OCI-LY1 (cell line): ENCODE results near the gene C1QL3.

Experiments
- H2AFZ ChIP-seq: fragments of 200-600 bp; sonication (generic), shearing (Covaris generic); 2 replicates; pipeline ENCODE4 v1.6.0; 2014; ENCODE audit warnings: antibody characterized with exemption, mild to moderate bottlenecking, low read length
- H3F3A ChIP-seq: fragments of 200-600 bp; sonication (generic), shearing (Covaris generic); 2 replicates; pipeline ENCODE4 v1.6.0; 2014; ENCODE audit warnings: mild to moderate bottlenecking, antibody characterized with exemption, low read length, moderate library complexity; ENCODE audit not compliant: insufficient read depth
- H3K27ac ChIP-seq: fragments of 200-600 bp; sonication (generic); 2 replicates; pipeline ENCODE4 v1.5.1; 2014; ENCODE audit warnings: low read length, mixed run types, mild to moderate bottlenecking, low read depth; ENCODE audit not compliant: poor library complexity, severe bottlenecking
- H3K27me3 ChIP-seq: fragments of 200-600 bp; sonication (generic); 2 replicates; pipeline ENCODE4 v1.6.0; 2014; ENCODE audit warnings: antibody characterized with exemption, mild to moderate bottlenecking, low read length, moderate library complexity; ENCODE audit not compliant: insufficient read depth
- H3K36me3 ChIP-seq: fragments of 200-600 bp; sonication (generic); 2 replicates; pipeline ENCODE4 v1.6.1; 2014; ENCODE audit warnings: mild to moderate bottlenecking, antibody characterized with exemption, low read length, moderate library complexity, mixed read lengths; ENCODE audit not compliant: insufficient read depth
- H3K4me1 ChIP-seq: fragments of 200-600 bp; sonication (generic); 2 replicates; pipeline ENCODE4 v1.5.1; 2014; ENCODE audit warnings: mild to moderate bottlenecking, low read length, moderate library complexity; ENCODE audit not compliant: insufficient read depth, severe bottlenecking
- H3K4me2 ChIP-seq: fragments of 200-600 bp; sonication (generic), shearing (Covaris generic); 2 replicates; pipeline ENCODE4 v1.6.1; 2014; ENCODE audit warnings: low read length
- H3K4me3 ChIP-seq: fragments of 200-600 bp; sonication (generic); 2 replicates; pipeline ENCODE4 v1.5.1; 2014; ENCODE audit warnings: low read length, low read depth, mild to moderate bottlenecking, mixed read lengths; ENCODE audit not compliant: poor library complexity, severe bottlenecking
- H3K79me2 ChIP-seq: fragments of 200-600 bp; shearing (Covaris generic); 2 replicates; pipeline ENCODE4 v1.6.1; 2016; ENCODE audit warnings: mixed run types, low read length, mixed read lengths; ENCODE audit not compliant: insufficient read depth
- H3K9ac ChIP-seq: fragments of 200-600 bp; sonication (generic), shearing (Covaris generic); 2 replicates; pipeline ENCODE4 v1.6.1; 2014; ENCODE audit warnings: mild to moderate bottlenecking, low read length, mixed read lengths
- H3K9me2 ChIP-seq: fragments of 200-600 bp; sonication (generic), shearing (Covaris generic); 2 replicates; pipeline ENCODE4 v1.6.1; 2014; ENCODE audit warnings: low read depth, mild to moderate bottlenecking, low read length, mixed read lengths
- H3K9me3 ChIP-seq: fragments of 200-600 bp; shearing (Covaris generic); 2 replicates; pipeline ENCODE4 v1.6.1; 2014; ENCODE audit warnings: low read length, mixed read lengths
- H4K20me1 ChIP-seq: fragments of 200-600 bp; sonication (generic), shearing (Covaris generic); 2 replicates; pipeline ENCODE4 v1.6.0; 2016; ENCODE audit warnings: mild to moderate bottlenecking, low read length; ENCODE audit not compliant: insufficient read depth
- EZH2 ChIP-seq: fragments of 200-600 bp; sonication (generic), shearing (Covaris generic); IDR thresholded peaks from 2 replicates; pipeline ENCODE4 v1.8.0; 2017; ENCODE audit warnings: borderline replicate concordance, mixed run types, mild to moderate bottlenecking, antibody characterized with exemption, low read length, moderate library complexity, mixed read lengths
- TF ChIP-seq, protein P1 (sequence below): fragments of 200-600 bp; sonication (generic), shearing (Covaris generic); IDR thresholded peaks from 2 replicates; pipeline ENCODE4 v1.5.1; 2017; ENCODE audit warnings: mild to moderate bottlenecking, antibody characterized with exemption, low read length, moderate library complexity, mixed read lengths

C1QL3 gene

DNA sequence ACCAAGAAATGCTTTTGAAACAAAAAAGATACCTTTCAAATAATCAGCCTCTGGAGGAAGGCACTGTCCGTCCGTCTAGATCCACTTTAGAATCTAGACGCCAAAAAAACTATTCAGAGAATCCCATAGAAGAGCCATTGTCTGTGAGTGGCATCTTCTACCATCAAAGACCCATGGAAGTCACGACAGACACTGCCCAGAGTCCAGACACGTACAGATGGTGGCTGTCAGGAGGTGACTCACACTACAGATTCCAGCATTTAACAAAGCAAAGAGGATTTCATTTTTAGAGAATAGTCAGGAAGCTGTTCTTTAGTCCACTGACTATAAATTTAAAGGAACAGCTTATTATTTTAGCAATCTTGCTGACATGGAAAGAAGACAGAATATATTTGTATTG is 11.7 kb downstream of the C1QL3 start:
- H3K27me3 ChIP-seq = no peaks in the 10 kb centered on the region
- no peak for TF ChIP-seq EZH2
- TF ChIP-seq, protein P1, sequence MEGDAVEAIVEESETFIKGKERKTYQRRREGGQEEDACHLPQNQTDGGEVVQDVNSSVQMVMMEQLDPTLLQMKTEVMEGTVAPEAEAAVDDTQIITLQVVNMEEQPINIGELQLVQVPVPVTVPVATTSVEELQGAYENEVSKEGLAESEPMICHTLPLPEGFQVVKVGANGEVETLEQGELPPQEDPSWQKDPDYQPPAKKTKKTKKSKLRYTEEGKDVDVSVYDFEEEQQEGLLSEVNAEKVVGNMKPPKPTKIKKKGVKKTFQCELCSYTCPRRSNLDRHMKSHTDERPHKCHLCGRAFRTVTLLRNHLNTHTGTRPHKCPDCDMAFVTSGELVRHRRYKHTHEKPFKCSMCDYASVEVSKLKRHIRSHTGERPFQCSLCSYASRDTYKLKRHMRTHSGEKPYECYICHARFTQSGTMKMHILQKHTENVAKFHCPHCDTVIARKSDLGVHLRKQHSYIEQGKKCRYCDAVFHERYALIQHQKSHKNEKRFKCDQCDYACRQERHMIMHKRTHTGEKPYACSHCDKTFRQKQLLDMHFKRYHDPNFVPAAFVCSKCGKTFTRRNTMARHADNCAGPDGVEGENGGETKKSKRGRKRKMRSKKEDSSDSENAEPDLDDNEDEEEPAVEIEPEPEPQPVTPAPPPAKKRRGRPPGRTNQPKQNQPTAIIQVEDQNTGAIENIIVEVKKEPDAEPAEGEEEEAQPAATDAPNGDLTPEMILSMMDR = no peak
- H3K9me2 ChIP-seq = no peaks in the 10 kb centered on the region
- no peak overlapping the region for H3K4me2 ChIP-seq
- no peak overlapping the region for H2AFZ ChIP-seq
- H3K9ac ChIP-seq = no peak overlapping the region
- H3K4me1 ChIP-seq = no peaks in the 10 kb centered on the region
- no peaks in the 10 kb centered on the region for H3K79me2 ChIP-seq
- no peaks in the 10 kb centered on the region for H3F3A ChIP-seq
- no peak overlapping the region for H3K27ac ChIP-seq
- H3K9me3 ChIP-seq = no peaks in the 10 kb centered on the region
- no peaks in the 10 kb centered on the region for H4K20me1 ChIP-seq
- H3K36me3 ChIP-seq = peaks cover 6% of the 10 kb centered on the region; the same call in 1 of the 2 replicates
- H3K4me3 ChIP-seq = no peak overlapping the region

DNA sequence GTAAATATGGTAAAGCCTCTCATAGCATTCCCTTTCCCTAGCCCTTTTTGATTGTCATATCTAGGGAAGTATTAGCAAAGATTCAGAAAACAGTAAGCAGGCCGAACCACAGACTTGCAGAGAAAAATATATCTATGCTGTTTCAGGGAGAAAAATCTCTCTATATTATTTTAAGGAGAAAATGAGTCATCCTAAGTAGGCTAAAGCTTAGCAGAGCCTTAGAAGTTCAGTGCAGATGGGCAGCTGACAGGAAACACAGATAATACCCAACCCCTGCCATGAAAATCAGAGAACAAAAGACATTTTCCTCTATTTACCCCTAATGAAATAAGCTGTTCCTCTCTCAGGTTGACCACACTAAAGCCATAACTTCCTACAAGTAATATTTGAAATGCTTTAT is 16.5 kb downstream of the C1QL3 start:
- Histone ChIP-seq H3K4me3 (no peak overlapping the region), H3F3A (no peaks in the 10 kb centered on the region), H3K4me1 (no peaks in the 10 kb centered on the region), H4K20me1 (no peaks in the 10 kb centered on the region), H3K36me3 (peaks cover 6% of the 10 kb centered on the region; the same call in 1 of the 2 replicates), H3K27me3 (no peaks in the 10 kb centered on the region), H3K9me3 (no peaks in the 10 kb centered on the region), H3K9me2 (no peaks in the 10 kb centered on the region), H3K27ac (no peak overlapping the region), H3K79me2 (no peaks in the 10 kb centered on the region), H3K9ac (no peak overlapping the region), H2AFZ (no peak overlapping the region), H3K4me2 (no peak overlapping the region)
- TF ChIP-seq, protein P1 = no peak
- TF ChIP-seq EZH2 = no peak

DNA sequence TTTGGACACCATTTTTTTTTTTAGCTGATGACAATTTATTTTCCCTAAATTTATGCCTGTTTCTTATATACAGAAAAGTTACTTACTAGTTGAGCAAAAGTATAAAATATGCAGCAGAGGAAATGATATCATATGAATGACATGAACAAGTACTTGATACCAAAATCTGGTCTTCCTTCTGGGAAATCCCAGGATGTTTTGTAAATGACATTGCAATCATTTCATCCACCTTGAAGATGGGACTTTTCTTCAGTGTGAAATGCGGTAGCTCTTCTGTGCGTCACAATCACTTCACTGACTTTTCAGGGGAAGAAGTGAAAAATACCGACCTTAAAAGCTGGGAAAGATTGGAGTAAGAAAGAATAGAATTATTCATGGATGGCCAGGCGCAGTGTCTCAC is 23.8 kb downstream of the C1QL3 start:
- no peak overlapping the region for H3K4me2 ChIP-seq
- no peak overlapping the region for H3K27ac ChIP-seq
- H3K79me2 ChIP-seq = no peaks in the 10 kb centered on the region
- H3K27me3 ChIP-seq = no peaks in the 10 kb centered on the region
- no peaks in the 10 kb centered on the region for H3K36me3 ChIP-seq
- no peaks in the 10 kb centered on the region for H3F3A ChIP-seq
- TF ChIP-seq EZH2 = no peak
- TF ChIP-seq, protein P1 = no peak
- no peaks in the 10 kb centered on the region for H3K9me3 ChIP-seq
- no peak overlapping the region for H3K9ac ChIP-seq
- H4K20me1 ChIP-seq = no peaks in the 10 kb centered on the region
- H2AFZ ChIP-seq = no peak overlapping the region
- no peaks in the 10 kb centered on the region for H3K4me1 ChIP-seq
- H3K4me3 ChIP-seq = no peak overlapping the region
- H3K9me2 ChIP-seq = no peaks in the 10 kb centered on the region
